DOHH2 (cell line): ENCODE measurements around the gene LIMS1.

ENCODE experiments used
- CTCF ChIP-seq: fragments of 200-600 bp; sonication (generic); IDR thresholded peaks from one replicate; pipeline ENCODE4 v1.5.1; 2014; ENCODE audit warnings: antibody characterized with exemption, mild to moderate bottlenecking, low read depth, low read length; ENCODE audit not compliant: poor library complexity, severe bottlenecking
- EZH2phosphoT487 ChIP-seq: fragments of 200-600 bp; sonication (generic); IDR thresholded peaks from 2 replicates; pipeline ENCODE4 v1.6.1; 2017; ENCODE audit warnings: borderline replicate concordance, mild to moderate bottlenecking, antibody characterized with exemption, low read length, moderate library complexity, mixed read lengths

- TF ChIP-seq CTCF (no peak), EZH2phosphoT487 (no peak)
These were observed 60.1 kb downstream of the LIMS1 start for GRCh38 chr2:108594132-108594981.
